ENCODE data around the gene AP1M1.

The AP1M1 gene

GRCh38 chr19:16228637-16229321, 31.1 kb downstream of the AP1M1 start:
- no peaks in the 10 kb centered on the region for H3K36me3 ChIP-seq (ENCODE audit: control insufficient read depth, insufficient read depth, low read length)

GRCh38 chr19:16229322-16229641, 31.6 kb downstream of the AP1M1 start:
- Histone ChIP-seq H3K4me3 (ENCODE audit: low read length) (no peak overlapping the region), H3K79me2 (ENCODE audit: control insufficient read depth, insufficient read depth, low read length) (no peaks in the 10 kb centered on the region), H3K4me2 (ENCODE audit: low read length) (no peak overlapping the region), H4K8ac (ENCODE audit: low read depth, low read length) (no peak overlapping the region), H3K56ac (ENCODE audit: low read length) (no peak overlapping the region), H3K27me3 (ENCODE audit: insufficient read depth, low read length, poor library complexity) (no peaks in the 10 kb centered on the region), H3K4ac (ENCODE audit: low read depth, low read length) (no peak overlapping the region), H3K9ac (ENCODE audit: low read length) (no peak overlapping the region), H3K79me1 (ENCODE audit: low read length) (no peaks in the 10 kb centered on the region), H2BK15ac (replicated peaks; ENCODE audit: low read depth) (no peak overlapping the region), H3K4me1 (ENCODE audit: control insufficient read depth, low read depth, low read length) (no peaks in the 10 kb centered on the region), H3K36me3 (ENCODE audit: control insufficient read depth, insufficient read depth, low read length) (no peaks in the 10 kb centered on the region), H2BK5ac (ENCODE audit: low read length) (no peak overlapping the region), H3K27ac (ENCODE audit: low read depth, low read length) (no peak overlapping the region), H2AK5ac (ENCODE audit: low read length) (no peak overlapping the region), H2BK120ac (ENCODE audit: low read depth, low read length) (no peak overlapping the region), H4K5ac (ENCODE audit: low read length) (no peak overlapping the region), H3K18ac (ENCODE audit: low read length) (no peak overlapping the region), H3K23ac (ENCODE audit: low read length) (no peak overlapping the region)
- no CpG with 5 or more reads among the region's 9 CpGs for WGBS (ENCODE audit: extremely low coverage, insufficient coverage, low lambda C conversion rate)
- no peak for DNase-seq

More at GRCh38 chr19:16228637-16229321, 31.1 kb downstream of the AP1M1 start:
- H3K56ac ChIP-seq (ENCODE audit: low read length) = no peak overlapping the region
- H3K79me1 ChIP-seq (ENCODE audit: low read length) = no peaks in the 10 kb centered on the region
- no peak overlapping the region for H3K23ac ChIP-seq (ENCODE audit: low read length)
- no peak overlapping the region for H3K4me2 ChIP-seq (ENCODE audit: low read length)
- H3K27ac ChIP-seq (ENCODE audit: low read depth, low read length) = no peak overlapping the region
- H2BK120ac ChIP-seq (ENCODE audit: low read depth, low read length) = no peak overlapping the region
- H3K4me3 ChIP-seq (ENCODE audit: low read length) = no peak overlapping the region
- no peak overlapping the region for H2BK5ac ChIP-seq (ENCODE audit: low read length)
- no peak overlapping the region for H3K9ac ChIP-seq (ENCODE audit: low read length)
- no peak overlapping the region for H3K18ac ChIP-seq (ENCODE audit: low read length)
- H4K5ac ChIP-seq (ENCODE audit: low read length) = no peak overlapping the region
- H3K79me2 ChIP-seq (ENCODE audit: control insufficient read depth, insufficient read depth, low read length) = no peaks in the 10 kb centered on the region
- no peaks in the 10 kb centered on the region for H3K4me1 ChIP-seq (ENCODE audit: control insufficient read depth, low read depth, low read length)
- H3K27me3 ChIP-seq (ENCODE audit: insufficient read depth, low read length, poor library complexity) = no peaks in the 10 kb centered on the region
- no peak overlapping the region for H2BK15ac ChIP-seq (replicated peaks; ENCODE audit: low read depth)
- H2AK5ac ChIP-seq (ENCODE audit: low read length) = no peak overlapping the region
- no peak for DNase-seq
- no peak overlapping the region for H4K8ac ChIP-seq (ENCODE audit: low read depth, low read length)
- no peak overlapping the region for H3K4ac ChIP-seq (ENCODE audit: low read depth, low read length)
- no CpG with 5 or more reads among the region's 21 CpGs for WGBS (ENCODE audit: extremely low coverage, insufficient coverage, low lambda C conversion rate)

- no peak overlapping the region for H3K4ac ChIP-seq (ENCODE audit: low read depth, low read length)
- H3K36me3 ChIP-seq (ENCODE audit: control insufficient read depth, insufficient read depth, low read length) = no peaks in the 10 kb centered on the region
- no CpG with 5 or more reads among the region's 16 CpGs for WGBS (ENCODE audit: extremely low coverage, insufficient coverage, low lambda C conversion rate)
These were observed 34.4 kb downstream of the AP1M1 start for GRCh38 chr19:16232127-16232526.

GRCh38 chr19:16232568-16232967, 34.9 kb downstream of the AP1M1 start:
- DNase-seq = no peak
- H2BK15ac ChIP-seq (replicated peaks; ENCODE audit: low read depth) = no peak overlapping the region

More at GRCh38 chr19:16232127-16232526, 34.4 kb downstream of the AP1M1 start:
- Histone ChIP-seq H3K4me2 (ENCODE audit: low read length) (no peak overlapping the region), H3K79me2 (ENCODE audit: control insufficient read depth, insufficient read depth, low read length) (no peaks in the 10 kb centered on the region), H4K5ac (ENCODE audit: low read length) (no peak overlapping the region), H2BK15ac (replicated peaks; ENCODE audit: low read depth) (no peak overlapping the region), H3K56ac (ENCODE audit: low read length) (no peak overlapping the region), H4K8ac (ENCODE audit: low read depth, low read length) (no peak overlapping the region), H3K9ac (ENCODE audit: low read length) (no peak overlapping the region), H2BK120ac (ENCODE audit: low read depth, low read length) (no peak overlapping the region), H2AK5ac (ENCODE audit: low read length) (no peak overlapping the region), H3K27me3 (ENCODE audit: insufficient read depth, low read length, poor library complexity) (no peaks in the 10 kb centered on the region), H3K23ac (ENCODE audit: low read length) (no peak overlapping the region), H3K18ac (ENCODE audit: low read length) (no peak overlapping the region), H3K79me1 (ENCODE audit: low read length) (no peaks in the 10 kb centered on the region), H3K4me3 (ENCODE audit: low read length) (no peak overlapping the region), H2BK5ac (ENCODE audit: low read length) (no peak overlapping the region), H3K27ac (ENCODE audit: low read depth, low read length) (no peak overlapping the region), H3K4me1 (ENCODE audit: control insufficient read depth, low read depth, low read length) (no peaks in the 10 kb centered on the region)
- DNase-seq = no peak

GRCh38 chr19:16233081-16233776, 35.5 kb downstream of the AP1M1 start:
- H2AK5ac ChIP-seq (ENCODE audit: low read length) = no peak overlapping the region
- no peak overlapping the region for H3K4me3 ChIP-seq (ENCODE audit: low read length)
- DNase-seq = no peak
- no peak overlapping the region for H2BK120ac ChIP-seq (ENCODE audit: low read depth, low read length)
- H3K27ac ChIP-seq (ENCODE audit: low read depth, low read length) = no peak overlapping the region
- H3K4ac ChIP-seq (ENCODE audit: low read depth, low read length) = no peak overlapping the region
- H3K56ac ChIP-seq (ENCODE audit: low read length) = no peak overlapping the region
- H2BK15ac ChIP-seq (replicated peaks; ENCODE audit: low read depth) = no peak overlapping the region
- H3K23ac ChIP-seq (ENCODE audit: low read length) = no peak overlapping the region
- no CpG with 5 or more reads among the region's 19 CpGs for WGBS (ENCODE audit: extremely low coverage, insufficient coverage, low lambda C conversion rate)
- H3K18ac ChIP-seq (ENCODE audit: low read length) = no peak overlapping the region
- no peaks in the 10 kb centered on the region for H3K4me1 ChIP-seq (ENCODE audit: control insufficient read depth, low read depth, low read length)
- H2BK5ac ChIP-seq (ENCODE audit: low read length) = no peak overlapping the region
- no peak overlapping the region for H4K8ac ChIP-seq (ENCODE audit: low read depth, low read length)
- no peak overlapping the region for H3K9ac ChIP-seq (ENCODE audit: low read length)
- H3K36me3 ChIP-seq (ENCODE audit: control insufficient read depth, insufficient read depth, low read length) = no peaks in the 10 kb centered on the region
- H3K79me1 ChIP-seq (ENCODE audit: low read length) = no peaks in the 10 kb centered on the region
- H3K79me2 ChIP-seq (ENCODE audit: control insufficient read depth, insufficient read depth, low read length) = no peaks in the 10 kb centered on the region
- H3K27me3 ChIP-seq (ENCODE audit: insufficient read depth, low read length, poor library complexity) = no peaks in the 10 kb centered on the region
- H3K4me2 ChIP-seq (ENCODE audit: low read length) = no peak overlapping the region
- no peak overlapping the region for H4K5ac ChIP-seq (ENCODE audit: low read length)

More at GRCh38 chr19:16232568-16232967, 34.9 kb downstream of the AP1M1 start:
- no peaks in the 10 kb centered on the region for H3K79me1 ChIP-seq (ENCODE audit: low read length)
- no CpG with 5 or more reads among the region's 13 CpGs for WGBS (ENCODE audit: extremely low coverage, insufficient coverage, low lambda C conversion rate)
- H3K4me1 ChIP-seq (ENCODE audit: control insufficient read depth, low read depth, low read length) = no peaks in the 10 kb centered on the region
- H3K18ac ChIP-seq (ENCODE audit: low read length) = no peak overlapping the region
- H4K8ac ChIP-seq (ENCODE audit: low read depth, low read length) = no peak overlapping the region
- no peak overlapping the region for H3K4me3 ChIP-seq (ENCODE audit: low read length)
- no peak overlapping the region for H3K4ac ChIP-seq (ENCODE audit: low read depth, low read length)
- no peak overlapping the region for H2AK5ac ChIP-seq (ENCODE audit: low read length)
- no peak overlapping the region for H3K56ac ChIP-seq (ENCODE audit: low read length)
- H3K27ac ChIP-seq (ENCODE audit: low read depth, low read length) = no peak overlapping the region
- no peaks in the 10 kb centered on the region for H3K27me3 ChIP-seq (ENCODE audit: insufficient read depth, low read length, poor library complexity)
- H3K4me2 ChIP-seq (ENCODE audit: low read length) = no peak overlapping the region
- no peak overlapping the region for H3K23ac ChIP-seq (ENCODE audit: low read length)
- H4K5ac ChIP-seq (ENCODE audit: low read length) = no peak overlapping the region
- no peak overlapping the region for H3K9ac ChIP-seq (ENCODE audit: low read length)
- no peaks in the 10 kb centered on the region for H3K79me2 ChIP-seq (ENCODE audit: control insufficient read depth, insufficient read depth, low read length)
- H2BK5ac ChIP-seq (ENCODE audit: low read length) = no peak overlapping the region
- no peak overlapping the region for H2BK120ac ChIP-seq (ENCODE audit: low read depth, low read length)
- no peaks in the 10 kb centered on the region for H3K36me3 ChIP-seq (ENCODE audit: control insufficient read depth, insufficient read depth, low read length)
